SK-N-SH (cell line): ENCODE results near the gene CACNA2D1. TPM values are rescaled to one million over a fixed set of nuclear protein-coding genes. Genes with fewer than 3 reads are reported as not detected.

Source experiments
- CTCF ChIA-PET: fragments of 300-600, 350-600 bp; formaldehyde crosslinking; extraction: SDS; loops from one replicate; lab custom pipeline; 2021; lab: Yijun Ruan, JAX
- POLR2A ChIA-PET: fragments of 350-600 bp; sonication (Branson Sonifier 250); formaldehyde crosslinking; extraction: SDS; loops from one replicate; lab custom pipeline; 2020; ENCODE audit warnings: antibody characterized with exemption, inconsistent platforms; lab: Yijun Ruan, JAX
- DNase-seq: peaks from one replicate; pipeline ENCODE4 v3.0.0; 2012
- H2AFZ ChIP-seq: fragments of 200-600 bp; sonication (generic); 2 replicates; pipeline ENCODE4 v1.8.1; 2016; ENCODE audit warnings: antibody characterized with exemption, mild to moderate bottlenecking, low read depth
- H3F3A ChIP-seq: fragments of 200-600 bp; sonication (generic); replicated peaks from 2 replicates; pipeline ENCODE3; 2016; ENCODE audit warnings: antibody characterized with exemption, mild to moderate bottlenecking; ENCODE audit not compliant: insufficient read depth
- H3K27ac ChIP-seq, 2 experiments: fragments of 200-500 bp in 1 of 2; fragments of 200-600 bp in 1 of 2; sonication (Bioruptor generic) in 1 of 2; sonication (generic), shearing (Covaris generic) in 1 of 2; 2 replicates each; pipeline versions ENCODE4 v1.5.1 to v1.6.1; 2014 to 2016; ENCODE audit warnings: low read depth in 2 of 2, inconsistent platforms in 1 of 2, low read length in 1 of 2, mild to moderate bottlenecking in 1 of 2, mixed read lengths in 1 of 2
- H3K27me3 ChIP-seq: fragments of 200-600 bp; sonication (generic), shearing (Covaris generic); 2 replicates; pipeline ENCODE4 v1.6.1; 2016; ENCODE audit warnings: mixed run types; ENCODE audit not compliant: insufficient read depth
- H3K36me3 ChIP-seq, 2 experiments: fragments of 200-500 bp in 1 of 2; fragments of 200-600 bp in 1 of 2; sonication (Bioruptor generic) in 1 of 2; sonication (generic) in 1 of 2; replicated peaks in 1 of 2; 2 replicates each; pipeline versions ENCODE3 to v1.5.1; 2014 to 2016; ENCODE audit warnings: low read length in 1 of 2, mild to moderate bottlenecking in 1 of 2; ENCODE audit not compliant: insufficient read depth in 2 of 2, control insufficient read depth in 1 of 2
- H3K4me1 ChIP-seq, 2 experiments: fragments of 200-500 bp in 1 of 2; fragments of 200-600 bp in 1 of 2; sonication (Bioruptor generic) in 1 of 2; sonication (generic), shearing (Covaris generic) in 1 of 2; 2 replicates each; pipeline versions ENCODE4 v1.5.1 to v1.6.1; 2014 to 2016; ENCODE audit warnings: low read depth in 1 of 2, low read length in 1 of 2, mixed run types in 1 of 2; ENCODE audit not compliant: insufficient read depth in 2 of 2, control insufficient read depth in 1 of 2
- H3K4me2 ChIP-seq: fragments of 200-600 bp; sonication (generic), shearing (Covaris generic); 2 replicates; pipeline ENCODE4 v1.6.1; 2017; ENCODE audit warnings: mixed run types
- H3K4me3 ChIP-seq, 2 experiments: fragments of 200-500 bp in 1 of 2; fragments of 200-600 bp in 1 of 2; sonication (Bioruptor generic) in 1 of 2; sonication (generic), shearing (Covaris generic) in 1 of 2; 2 replicates each; pipeline versions ENCODE4 v1.5.1 to v1.8.1; 2014 to 2016; ENCODE audit warnings: low read depth in 2 of 2, inconsistent platforms in 1 of 2, low read length in 1 of 2, mild to moderate bottlenecking in 1 of 2, mixed read lengths in 1 of 2, moderate library complexity in 1 of 2
- H3K79me2 ChIP-seq: fragments of 200-600 bp; sonication (generic); 2 replicates; pipeline ENCODE4 v1.8.1; 2017; ENCODE audit warnings: mild to moderate bottlenecking; ENCODE audit not compliant: insufficient read depth
- H3K9ac ChIP-seq: fragments of 200-600 bp; sonication (generic); 2 replicates; pipeline ENCODE4 v1.6.1; 2017; ENCODE audit warnings: mixed run types
- H3K9me2 ChIP-seq: fragments of 200-600 bp; sonication (generic); 2 replicates; pipeline ENCODE4 v1.6.1; 2017; ENCODE audit warnings: mixed run types
- H3K9me3 ChIP-seq: fragments of 200-600 bp; sonication (generic); 2 replicates; pipeline ENCODE4 v1.6.1; 2017; ENCODE audit warnings: mixed run types, mild to moderate bottlenecking, moderate library complexity
- H4K20me1 ChIP-seq: fragments of 200-600 bp; sonication (generic); 2 replicates; pipeline ENCODE4 v1.6.1; 2017; ENCODE audit warnings: mild to moderate bottlenecking, mixed run types; ENCODE audit not compliant: insufficient read depth
- CHD2 ChIP-seq: fragments of 150-350 bp; IDR thresholded peaks from 2 replicates; pipeline ENCODE4 v1.6.1; 2018; ENCODE audit warnings: low read length; ENCODE audit not compliant: partially characterized antibody
- GABPA ChIP-seq: IDR thresholded peaks from 2 replicates; pipeline ENCODE4 v1.4.0; 2012; ENCODE audit warnings: low read depth, mild to moderate bottlenecking
- MEF2A ChIP-seq: IDR thresholded peaks from 2 replicates; pipeline ENCODE4 v1.4.0; 2012; ENCODE audit warnings: low read depth, borderline replicate concordance
- MXI1 ChIP-seq: IDR thresholded peaks from 2 replicates; pipeline ENCODE4 v1.6.1; 2012; ENCODE audit warnings: mild to moderate bottlenecking, low read depth, low read length, improper control_type of control experiment
- NFIC ChIP-seq: IDR thresholded peaks from 2 replicates; pipeline ENCODE4 v1.4.0; 2012; ENCODE audit warnings: borderline replicate concordance
- RCOR1 ChIP-seq: fragments of 150-350 bp; IDR thresholded peaks from 2 replicates; pipeline ENCODE4 v1.6.1; 2017; ENCODE audit warnings: antibody characterized with exemption, low read length
- TCF12 ChIP-seq: IDR thresholded peaks from 2 replicates; pipeline ENCODE4 v1.4.0; 2012
- YY1 ChIP-seq: IDR thresholded peaks from 2 replicates; pipeline ENCODE4 v1.4.0; 2012; ENCODE audit warnings: low read depth, mild to moderate bottlenecking
- WGBS: methylation state at CpG from one replicate; pipeline ENCODE4 v1.1.6; 2017; ENCODE audit warnings: low lambda C conversion rate; 5-methylcytosine and 5-hydroxymethylcytosine counted together
- polyA plus RNA-seq, 3 experiments: library from polyadenylated mRNA; depleted of rRNA; stranded (reverse); fragments of >200 nt; gene quantifications; 2 replicates each; pipeline ENCODE4 v1.2.3, GENCODE V29; 2012
- TF ChIP-seq, protein P1 (sequence below): fragments of 150-350 bp; IDR thresholded peaks from 2 replicates; pipeline ENCODE4 v1.6.1; 2016; ENCODE audit warnings: mild to moderate bottlenecking, low read depth, low read length
- TF ChIP-seq, protein P2 (sequence below): fragments of 150-350 bp; IDR thresholded peaks from 2 replicates; pipeline ENCODE4 v1.6.1; 2017; ENCODE audit warnings: antibody characterized with exemption, low read length, low read depth, borderline replicate concordance
- TF ChIP-seq, protein P3 (sequence below): IDR thresholded peaks from 2 replicates; pipeline ENCODE4 v1.6.1; 2012; ENCODE audit warnings: mild to moderate bottlenecking, low read depth, low read length, moderate library complexity
- TF ChIP-seq, protein P4 (sequence below): fragments of 200-600 bp; sonication (generic); IDR thresholded peaks from 2 replicates; pipeline ENCODE4 v1.6.1; 2017; ENCODE audit warnings: antibody characterized with exemption, mild to moderate bottlenecking, moderate library complexity

The CACNA2D1 gene
- polyA plus RNA-seq, 1 of the 3 experiments (the other 2 are of a cell fraction): 3.4 TPM

DNA sequence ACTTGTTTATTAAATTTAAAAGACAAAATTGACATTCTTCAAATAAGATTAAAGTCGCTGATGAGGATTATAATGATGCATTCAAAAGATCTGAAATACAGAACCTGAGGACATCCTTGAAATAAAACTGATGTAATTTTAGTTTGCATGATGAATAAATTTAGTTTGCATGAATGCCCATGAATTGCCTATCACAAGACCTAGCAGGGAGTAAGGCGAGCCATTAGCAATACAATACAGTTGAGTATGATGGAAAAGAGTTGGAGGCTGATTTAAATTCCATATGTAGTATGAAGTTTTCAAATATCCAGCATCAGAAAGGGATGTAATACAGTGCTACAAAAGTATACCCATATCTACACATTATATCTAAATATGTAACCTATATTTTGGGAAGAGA, 321.3 kb downstream of the CACNA2D1 start:
- Histone ChIP-seq H3K79me2 (no peaks in the 10 kb centered on the region), H3F3A (no peaks in the 10 kb centered on the region), H3K4me1 (peaks cover 0 to 4% of the 10 kb centered on the region in 2 experiments; a peak in 1 of 4 replicates), H3K9me2 (no peaks in the 10 kb centered on the region), H4K20me1 (no peaks in the 10 kb centered on the region), H3K9ac (no peak overlapping the region), H3K4me3 (no peak overlapping the region), H3K36me3 (peaks cover 0 to 21% of the 10 kb centered on the region in 2 experiments), H3K27me3 (no peaks in the 10 kb centered on the region), H3K27ac (no peak overlapping the region), H3K4me2 (no peak overlapping the region), H2AFZ (no peak overlapping the region), H3K9me3 (peaks cover 18% of the 10 kb centered on the region)
- ChIA-PET POLR2A (no interaction called here), CTCF (interaction anchor here (0.6 kb wide), 1 partner anchor 618 kb away, joined by 3 read pairs; no protein-coding TSS in a partner anchor)
- TF ChIP-seq, protein P1, sequence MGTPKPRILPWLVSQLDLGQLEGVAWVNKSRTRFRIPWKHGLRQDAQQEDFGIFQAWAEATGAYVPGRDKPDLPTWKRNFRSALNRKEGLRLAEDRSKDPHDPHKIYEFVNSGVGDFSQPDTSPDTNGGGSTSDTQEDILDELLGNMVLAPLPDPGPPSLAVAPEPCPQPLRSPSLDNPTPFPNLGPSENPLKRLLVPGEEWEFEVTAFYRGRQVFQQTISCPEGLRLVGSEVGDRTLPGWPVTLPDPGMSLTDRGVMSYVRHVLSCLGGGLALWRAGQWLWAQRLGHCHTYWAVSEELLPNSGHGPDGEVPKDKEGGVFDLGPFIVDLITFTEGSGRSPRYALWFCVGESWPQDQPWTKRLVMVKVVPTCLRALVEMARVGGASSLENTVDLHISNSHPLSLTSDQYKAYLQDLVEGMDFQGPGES: no peak
- no peak for TF ChIP-seq CHD2
- TF ChIP-seq, protein P2, sequence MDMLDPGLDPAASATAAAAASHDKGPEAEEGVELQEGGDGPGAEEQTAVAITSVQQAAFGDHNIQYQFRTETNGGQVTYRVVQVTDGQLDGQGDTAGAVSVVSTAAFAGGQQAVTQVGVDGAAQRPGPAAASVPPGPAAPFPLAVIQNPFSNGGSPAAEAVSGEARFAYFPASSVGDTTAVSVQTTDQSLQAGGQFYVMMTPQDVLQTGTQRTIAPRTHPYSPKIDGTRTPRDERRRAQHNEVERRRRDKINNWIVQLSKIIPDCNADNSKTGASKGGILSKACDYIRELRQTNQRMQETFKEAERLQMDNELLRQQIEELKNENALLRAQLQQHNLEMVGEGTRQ: no peak
- TF ChIP-seq RCOR1: no peak
- no peak for TF ChIP-seq YY1
- TF ChIP-seq TCF12: no peak
- TF ChIP-seq, protein P3, sequence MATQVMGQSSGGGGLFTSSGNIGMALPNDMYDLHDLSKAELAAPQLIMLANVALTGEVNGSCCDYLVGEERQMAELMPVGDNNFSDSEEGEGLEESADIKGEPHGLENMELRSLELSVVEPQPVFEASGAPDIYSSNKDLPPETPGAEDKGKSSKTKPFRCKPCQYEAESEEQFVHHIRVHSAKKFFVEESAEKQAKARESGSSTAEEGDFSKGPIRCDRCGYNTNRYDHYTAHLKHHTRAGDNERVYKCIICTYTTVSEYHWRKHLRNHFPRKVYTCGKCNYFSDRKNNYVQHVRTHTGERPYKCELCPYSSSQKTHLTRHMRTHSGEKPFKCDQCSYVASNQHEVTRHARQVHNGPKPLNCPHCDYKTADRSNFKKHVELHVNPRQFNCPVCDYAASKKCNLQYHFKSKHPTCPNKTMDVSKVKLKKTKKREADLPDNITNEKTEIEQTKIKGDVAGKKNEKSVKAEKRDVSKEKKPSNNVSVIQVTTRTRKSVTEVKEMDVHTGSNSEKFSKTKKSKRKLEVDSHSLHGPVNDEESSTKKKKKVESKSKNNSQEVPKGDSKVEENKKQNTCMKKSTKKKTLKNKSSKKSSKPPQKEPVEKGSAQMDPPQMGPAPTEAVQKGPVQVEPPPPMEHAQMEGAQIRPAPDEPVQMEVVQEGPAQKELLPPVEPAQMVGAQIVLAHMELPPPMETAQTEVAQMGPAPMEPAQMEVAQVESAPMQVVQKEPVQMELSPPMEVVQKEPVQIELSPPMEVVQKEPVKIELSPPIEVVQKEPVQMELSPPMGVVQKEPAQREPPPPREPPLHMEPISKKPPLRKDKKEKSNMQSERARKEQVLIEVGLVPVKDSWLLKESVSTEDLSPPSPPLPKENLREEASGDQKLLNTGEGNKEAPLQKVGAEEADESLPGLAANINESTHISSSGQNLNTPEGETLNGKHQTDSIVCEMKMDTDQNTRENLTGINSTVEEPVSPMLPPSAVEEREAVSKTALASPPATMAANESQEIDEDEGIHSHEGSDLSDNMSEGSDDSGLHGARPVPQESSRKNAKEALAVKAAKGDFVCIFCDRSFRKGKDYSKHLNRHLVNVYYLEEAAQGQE: no peak
- TF ChIP-seq MEF2A: no peak
- TF ChIP-seq GABPA: no peak
- no peak for TF ChIP-seq NFIC
- TF ChIP-seq, protein P4, sequence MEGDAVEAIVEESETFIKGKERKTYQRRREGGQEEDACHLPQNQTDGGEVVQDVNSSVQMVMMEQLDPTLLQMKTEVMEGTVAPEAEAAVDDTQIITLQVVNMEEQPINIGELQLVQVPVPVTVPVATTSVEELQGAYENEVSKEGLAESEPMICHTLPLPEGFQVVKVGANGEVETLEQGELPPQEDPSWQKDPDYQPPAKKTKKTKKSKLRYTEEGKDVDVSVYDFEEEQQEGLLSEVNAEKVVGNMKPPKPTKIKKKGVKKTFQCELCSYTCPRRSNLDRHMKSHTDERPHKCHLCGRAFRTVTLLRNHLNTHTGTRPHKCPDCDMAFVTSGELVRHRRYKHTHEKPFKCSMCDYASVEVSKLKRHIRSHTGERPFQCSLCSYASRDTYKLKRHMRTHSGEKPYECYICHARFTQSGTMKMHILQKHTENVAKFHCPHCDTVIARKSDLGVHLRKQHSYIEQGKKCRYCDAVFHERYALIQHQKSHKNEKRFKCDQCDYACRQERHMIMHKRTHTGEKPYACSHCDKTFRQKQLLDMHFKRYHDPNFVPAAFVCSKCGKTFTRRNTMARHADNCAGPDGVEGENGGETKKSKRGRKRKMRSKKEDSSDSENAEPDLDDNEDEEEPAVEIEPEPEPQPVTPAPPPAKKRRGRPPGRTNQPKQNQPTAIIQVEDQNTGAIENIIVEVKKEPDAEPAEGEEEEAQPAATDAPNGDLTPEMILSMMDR: no peak
- no peak for TF ChIP-seq MXI1
- DNase-seq: no peak
- 83% methylated on average over 2 of the region's 2 CpGs for WGBS
